ENCODE results near the gene APIP.

GRCh38 chr11:34905666-34906065 lies 10.5 kb downstream of the APIP start:
- TF ChIP-seq CTCF (IDR thresholded peaks at IDR 0.05 in 4 of 5, conservative IDR thresholded peaks at IDR 0.05 in 1 of 5), result no peak
- TF ChIP-seq POLR2A (IDR thresholded peaks at IDR 0.05), result no peak
